HG03432 (cell line): ENCODE data around the gene FANCC.

Source experiments
- ATAC-seq: cut with Tn5 transposase; IDR thresholded peaks from one replicate; pipeline ENCODE4 v1.9.1; 2021; ENCODE audit warnings: mild to moderate bottlenecking, moderate library complexity; ENCODE audit not compliant: unreplicated experiment

Gene FANCC

DNA sequence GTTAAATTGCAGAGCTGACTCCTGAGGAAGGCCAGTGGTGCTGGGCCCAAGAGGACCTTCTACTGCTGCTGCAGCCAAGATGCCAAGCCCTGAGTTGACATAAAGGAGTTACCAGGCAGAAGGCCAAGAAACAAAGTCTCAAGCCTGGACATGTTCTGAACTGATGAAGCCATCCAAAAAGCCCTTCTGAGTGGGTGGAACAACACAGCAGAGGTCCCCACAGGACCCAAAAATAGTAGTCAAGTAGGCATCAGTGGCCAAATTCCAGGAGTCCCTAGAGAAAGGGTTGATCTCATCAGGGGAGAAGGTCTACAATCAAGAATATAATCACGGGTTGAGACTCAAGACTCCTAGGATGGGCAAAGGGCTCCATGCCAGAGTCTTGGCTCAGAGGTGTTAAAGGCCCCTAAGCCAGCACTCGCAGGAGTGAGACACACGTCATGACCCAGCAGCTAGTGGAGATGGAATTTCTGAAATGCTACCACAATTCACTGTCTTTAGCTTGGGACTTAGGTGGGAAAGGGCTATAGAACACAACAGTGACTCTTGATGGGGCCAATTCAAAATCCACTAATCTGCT lies 119.7 kb downstream of the FANCC start:
- ATAC-seq = no peak

- no peak for ATAC-seq
These were observed 124.0 kb downstream of the FANCC start for GRCh38 chr9:95193480-95193879.

DNA sequence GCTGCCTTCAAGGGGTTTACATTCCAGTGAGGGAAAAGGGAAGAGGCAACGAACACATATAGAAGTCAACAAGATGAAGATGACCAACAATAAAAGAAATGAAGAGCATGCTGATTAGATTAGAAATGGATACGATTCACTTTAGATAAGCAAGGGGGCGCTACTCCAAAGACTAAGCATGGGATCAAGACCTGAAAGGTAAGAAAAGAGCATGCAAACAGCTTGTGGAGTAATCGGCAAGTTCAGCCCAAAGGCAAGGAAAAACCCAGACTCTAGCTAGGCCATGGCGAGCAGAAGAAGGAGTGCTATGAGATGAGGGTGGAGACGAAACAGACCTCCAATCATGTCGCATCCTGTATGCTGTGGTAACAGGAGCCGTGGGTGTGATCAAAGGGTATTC lies 124.4 kb downstream of the FANCC start:
- no peak for ATAC-seq

GRCh38 chr9:95192631-95193030 lies 124.9 kb downstream of the FANCC start:
- no peak for ATAC-seq

- ATAC-seq = no peak
These were observed 127.1 kb downstream of the FANCC start for GRCh38 chr9:95190413-95190812.

DNA sequence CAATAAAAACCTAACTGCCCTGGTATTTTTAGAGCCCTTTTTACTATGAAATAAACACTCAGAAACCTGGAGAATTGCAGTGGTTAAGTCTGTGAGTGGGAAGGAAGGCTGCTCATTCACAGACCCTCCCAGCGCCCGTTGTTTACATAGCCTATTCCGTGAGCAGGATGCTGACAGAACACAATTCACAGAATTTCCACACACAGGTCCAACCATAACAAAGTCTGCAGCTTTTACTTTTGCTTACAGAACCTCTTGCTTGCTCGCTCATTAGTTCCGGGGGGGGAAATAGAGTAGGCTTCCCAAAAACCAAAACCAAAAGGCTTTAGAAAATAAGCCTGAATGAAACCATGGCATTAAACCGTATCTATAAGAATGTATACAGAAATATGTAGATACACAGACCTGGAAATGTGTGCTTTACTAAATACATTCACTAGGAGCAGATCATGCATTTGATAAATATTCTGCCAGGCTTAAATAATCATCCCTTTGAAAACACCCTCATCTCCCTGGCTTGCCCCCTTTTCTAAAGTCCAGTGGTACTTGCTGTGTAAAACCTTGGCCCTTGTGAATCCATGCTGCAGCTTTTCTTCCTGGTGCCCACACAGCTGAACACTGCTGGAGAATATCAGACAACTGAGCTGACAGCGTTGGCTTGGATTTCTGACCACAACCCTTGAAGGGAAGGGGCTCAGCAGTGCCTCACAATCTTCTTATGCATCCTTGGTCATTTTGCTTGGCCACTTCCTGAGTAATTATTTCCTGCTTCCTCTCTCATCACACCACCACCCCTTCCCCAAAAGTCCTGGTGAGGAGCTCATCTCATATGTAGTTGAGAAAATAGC lies 128.0 kb downstream of the FANCC start:
- no peak for ATAC-seq

- ATAC-seq = no peak
These were observed 129.1 kb downstream of the FANCC start for GRCh38 chr9:95188459-95188858.

GRCh38 chr9:95185956-95186355 lies 131.6 kb downstream of the FANCC start:
- no peak for ATAC-seq

DNA sequence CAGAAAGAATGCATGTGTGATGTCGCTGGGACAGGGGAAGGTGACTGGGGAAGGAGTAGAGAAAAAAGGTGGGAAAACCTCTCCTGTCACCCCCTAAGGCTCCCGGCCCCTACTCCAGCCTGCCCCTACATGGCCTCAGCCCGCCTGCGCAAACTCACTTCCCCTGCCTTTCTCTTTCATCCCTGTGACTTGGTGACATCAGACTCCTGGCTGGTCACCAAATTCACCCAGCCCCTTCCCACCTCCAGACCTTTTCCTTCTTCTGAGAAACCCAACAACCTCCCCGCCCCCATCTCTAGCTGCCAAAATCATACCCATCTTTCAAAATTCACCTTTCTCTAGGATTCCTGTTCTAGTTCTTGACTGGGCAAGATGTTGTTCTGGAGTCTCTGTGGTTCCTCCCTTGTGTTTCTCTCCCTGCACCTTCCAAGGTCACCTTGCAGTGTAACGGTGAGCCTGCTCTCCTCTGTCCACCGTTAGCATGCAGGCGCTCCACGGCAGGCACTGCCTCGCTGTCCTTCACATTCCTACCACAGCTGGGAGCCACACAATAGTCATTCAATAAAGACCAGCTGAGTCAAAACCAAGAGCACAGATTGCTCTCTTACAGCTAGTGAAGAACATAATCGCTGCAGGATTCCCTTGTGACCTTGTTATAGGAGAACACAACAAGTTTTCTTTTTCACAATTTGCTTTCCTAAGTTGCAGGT lies 134.5 kb downstream of the FANCC start:
- no peak for ATAC-seq

DNA sequence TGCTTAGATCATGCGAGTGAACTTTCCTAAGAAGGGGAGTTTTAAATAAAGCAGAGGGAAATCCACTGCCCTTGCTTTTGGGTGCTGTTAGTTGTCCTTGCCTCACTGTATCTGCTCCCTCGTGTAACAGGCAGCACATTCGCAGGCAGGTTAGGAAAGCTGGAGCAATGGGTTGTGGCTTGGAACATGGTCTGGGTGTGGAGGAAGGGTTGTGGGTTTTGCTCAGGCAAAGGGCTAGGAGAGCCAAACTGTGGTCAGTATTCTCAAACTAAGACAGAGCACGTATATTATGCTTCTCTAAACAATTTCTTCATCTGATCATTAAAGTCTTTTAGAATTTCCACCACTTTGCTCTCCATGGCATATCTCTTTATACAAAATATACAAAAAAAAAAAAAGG lies 135.7 kb downstream of the FANCC start:
- ATAC-seq = no peak

DNA sequence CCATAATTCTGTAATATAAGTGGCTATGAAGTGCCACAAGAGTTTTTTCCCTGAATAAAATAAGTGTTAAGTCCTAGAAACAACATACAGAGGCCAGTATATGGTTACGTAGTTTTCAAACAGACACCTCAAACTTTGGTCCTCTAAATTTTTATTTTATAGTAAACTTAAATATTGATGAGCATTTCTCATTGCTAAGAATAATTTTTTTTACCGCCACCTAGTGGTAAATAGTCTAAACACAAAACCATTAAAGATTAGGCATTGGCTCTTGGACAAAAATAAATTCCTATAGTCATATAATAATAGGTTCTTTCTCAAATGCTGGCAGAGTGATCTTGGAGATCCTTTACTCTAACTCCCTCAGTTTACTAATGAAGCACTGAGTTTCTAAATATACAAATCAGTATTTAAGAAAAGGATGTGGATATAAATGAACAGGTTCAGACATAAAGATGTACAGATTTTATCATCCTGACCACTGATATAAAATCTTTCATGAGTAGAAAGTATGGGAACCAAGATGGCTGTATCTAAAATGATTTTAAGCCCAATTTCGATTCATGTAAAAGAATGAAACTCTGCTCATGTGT lies 136.2 kb downstream of the FANCC start:
- ATAC-seq = no peak

DNA sequence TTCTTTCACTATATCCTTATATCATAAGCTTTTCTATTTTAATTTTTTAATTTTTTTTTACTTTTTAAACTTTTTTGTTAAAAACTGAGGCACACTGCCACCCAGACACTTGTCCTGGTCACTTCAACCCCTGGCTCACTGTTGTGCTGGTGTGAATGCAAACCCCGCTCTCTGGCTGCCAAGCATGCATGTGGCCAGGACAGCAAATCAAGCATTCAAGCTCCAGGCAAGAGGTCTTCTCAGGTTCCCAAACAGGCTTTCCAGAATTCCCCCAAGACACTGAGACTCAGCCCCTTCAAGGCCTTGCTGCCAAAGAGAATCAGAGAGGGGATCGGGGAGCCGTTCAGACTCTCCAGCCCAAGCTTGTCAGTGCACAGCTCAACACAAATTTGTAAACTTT lies 139.9 kb downstream of the FANCC start:
- no peak for ATAC-seq

DNA sequence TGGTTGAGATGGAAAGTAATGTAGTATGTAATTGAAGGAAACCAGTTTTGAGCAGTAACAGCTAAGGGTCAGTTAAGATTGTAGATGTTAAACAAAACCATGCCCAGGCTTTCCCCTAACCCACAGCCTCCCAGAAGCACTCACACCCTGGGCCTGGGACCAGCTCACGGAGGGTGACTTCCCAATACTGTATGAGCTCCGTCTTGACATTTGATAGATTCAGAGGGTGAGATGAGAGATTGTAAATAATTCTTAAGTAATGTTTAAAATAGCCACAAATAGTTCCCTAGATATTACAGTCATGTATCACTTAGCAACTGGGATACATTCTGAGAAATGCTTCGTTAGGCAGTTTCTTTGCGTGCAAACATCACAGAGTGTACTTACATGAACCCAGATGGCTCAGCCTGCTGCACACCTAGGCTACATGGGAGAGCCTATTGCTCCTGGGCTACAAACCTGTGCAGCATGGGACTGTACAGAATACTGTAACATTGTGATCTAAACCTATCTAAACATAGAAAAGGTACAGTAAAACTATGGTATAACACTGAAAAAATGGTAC lies 140.7 kb downstream of the FANCC start:
- no peak for ATAC-seq

DNA sequence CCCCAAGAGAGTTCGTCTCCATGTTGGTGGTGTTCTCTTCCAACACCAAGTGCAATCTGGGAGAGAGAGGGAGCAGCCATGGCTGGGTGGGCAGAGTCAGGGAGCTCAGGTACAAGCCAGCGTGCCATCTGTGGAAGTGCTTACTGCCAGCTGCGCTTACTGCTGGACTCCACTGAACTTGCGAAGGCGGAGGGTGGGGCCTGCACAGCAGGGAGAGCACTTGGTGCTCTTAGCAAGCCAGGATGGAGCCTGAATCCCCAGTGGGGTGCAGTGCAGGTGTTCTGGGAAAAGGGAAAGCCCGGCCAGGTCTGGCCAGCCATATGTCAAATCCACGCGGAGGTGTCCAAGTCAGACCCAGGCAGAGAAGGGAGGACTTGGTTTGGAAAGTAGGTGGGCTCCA lies 142.0 kb downstream of the FANCC start:
- ATAC-seq = no peak

DNA sequence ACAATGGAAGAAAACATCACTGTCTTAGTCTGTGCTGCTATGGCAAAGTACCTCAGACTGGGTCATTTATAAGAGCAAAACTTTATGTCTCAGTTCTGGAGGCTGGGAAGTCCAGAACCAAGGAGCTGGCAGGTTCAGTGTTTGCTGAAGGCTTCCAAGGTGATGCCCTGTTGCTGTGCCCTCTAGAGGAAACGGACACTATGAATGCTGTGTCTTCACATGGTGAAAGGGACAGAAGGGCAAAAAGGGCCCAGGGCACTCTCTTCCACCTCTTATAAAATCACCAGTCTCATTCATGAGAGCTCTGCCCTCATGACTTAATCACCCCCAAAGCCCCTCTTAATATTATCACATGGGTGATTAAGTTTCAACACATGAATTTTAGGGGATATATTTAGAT lies 143.5 kb downstream of the FANCC start:
- no peak for ATAC-seq

DNA sequence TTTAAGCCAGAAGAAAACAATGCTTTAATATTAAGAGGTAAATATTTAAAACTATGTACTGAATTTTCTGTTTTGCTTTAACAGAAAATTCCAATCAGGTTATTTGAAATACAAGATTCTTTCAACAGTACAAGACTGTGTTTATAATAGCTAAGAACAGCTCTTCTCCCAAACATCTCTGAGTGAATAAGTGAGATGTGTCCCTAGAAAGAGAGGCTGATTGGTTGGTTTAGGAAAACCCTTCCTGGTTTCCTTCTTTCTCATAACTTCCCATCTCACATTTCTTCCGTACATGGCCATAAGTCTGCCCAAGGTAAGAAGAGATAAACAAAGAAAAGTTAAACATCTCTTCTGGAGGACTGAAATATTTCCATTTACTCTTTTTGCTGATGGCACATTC lies 145.9 kb downstream of the FANCC start:
- no peak for ATAC-seq

- no peak for ATAC-seq
These were observed 146.5 kb downstream of the FANCC start for GRCh38 chr9:95171001-95171400.

DNA sequence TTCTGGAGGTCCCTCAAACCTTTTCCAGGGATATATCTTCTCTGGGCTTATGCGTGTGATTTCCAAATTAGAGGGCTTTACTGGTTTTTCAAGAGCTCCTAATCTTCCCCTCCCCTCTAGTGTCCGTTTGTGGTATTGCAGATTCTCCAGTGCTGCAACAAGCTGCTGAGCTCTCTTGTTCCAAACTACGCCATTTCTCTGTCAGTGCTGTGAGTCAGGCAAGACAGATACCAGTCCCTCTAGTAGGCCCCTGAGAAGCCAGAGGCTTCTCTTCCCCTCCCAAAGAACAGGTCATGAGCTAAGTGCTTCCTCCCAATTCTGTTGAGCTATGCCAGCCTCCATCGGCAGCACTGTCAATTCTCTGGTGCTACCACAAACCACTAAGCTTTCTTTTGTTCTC lies 149.5 kb downstream of the FANCC start:
- ATAC-seq = no peak

DNA sequence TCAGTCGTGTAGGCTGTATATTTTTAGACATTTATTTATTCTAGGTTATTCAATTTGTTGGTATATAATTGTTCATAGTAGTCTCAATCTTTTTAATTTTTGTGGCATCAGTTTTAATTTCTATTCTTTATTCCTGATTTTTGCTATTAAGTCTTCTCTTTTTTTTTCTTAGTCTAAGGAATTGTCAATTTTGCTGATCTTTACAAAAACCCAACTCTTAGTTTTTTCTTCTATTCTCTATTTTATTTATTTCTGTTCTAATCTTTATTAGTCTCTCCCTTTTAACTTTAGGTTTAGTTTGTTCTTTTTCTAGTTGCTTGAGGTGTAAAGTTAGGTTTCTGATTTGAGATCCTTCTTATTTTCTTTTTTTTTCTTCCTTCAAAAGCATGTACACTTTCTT lies 152.5 kb downstream of the FANCC start:
- no peak for ATAC-seq

GRCh38 chr9:95157481-95158151 lies 159.9 kb downstream of the FANCC start:
- peak; percentile 92 for ATAC-seq

- no peak for ATAC-seq
These were observed 161.4 kb downstream of the FANCC start for GRCh38 chr9:95156074-95156473.
